Stimulated activated CD8-positive, alpha-beta memory T cell treated with anti-CD3 and anti-CD28 coated beads, Interleukin-2, amount 100 ng/mL, for 1 hour (primary cell): Measurements from ENCODE around the gene TBX19.

ENCODE experiments used
- DNase-seq, 2 donors: peaks; one replicate each; pipeline ENCODE4 v3.0.0-alpha.2; 2020; ENCODE audit warnings: low read depth in 2 of 2

TBX19 gene

DNA sequence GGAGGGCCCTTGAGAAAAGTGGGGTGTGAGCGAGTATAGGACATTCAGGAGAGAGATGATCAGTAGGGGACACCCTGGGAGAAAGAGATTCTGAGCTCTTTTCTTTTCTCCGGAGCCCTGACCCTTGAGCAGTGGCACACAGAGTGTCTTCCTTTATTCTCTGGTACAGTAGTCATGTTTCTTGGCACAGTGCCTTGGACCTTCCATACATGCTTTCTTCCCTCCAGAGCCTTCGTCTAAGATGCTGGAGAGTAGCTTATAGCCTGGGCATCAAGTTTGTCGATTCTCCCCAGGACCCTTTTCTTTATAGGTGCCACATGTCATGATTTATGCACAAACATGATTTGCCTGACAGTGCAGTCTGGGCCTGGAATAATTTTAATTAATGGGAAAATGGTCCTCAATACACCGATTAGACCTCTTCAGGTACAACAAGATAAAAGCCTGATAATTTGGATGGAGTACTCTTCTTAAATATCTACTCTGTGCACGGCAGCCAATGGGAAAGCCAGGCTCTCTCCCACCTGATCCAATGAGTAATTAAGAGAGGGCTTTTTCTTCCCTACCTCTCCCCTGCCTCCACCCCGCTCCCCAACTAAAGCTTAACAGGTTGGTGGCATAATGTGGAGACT, at the start of gene TBX19:
TBX19 (plus strand) TSS at position 582 of the 632 bp plus-strand sequence. CDS start 214 bp downstream, outside the sequence.
- no peak for DNase-seq

DNA sequence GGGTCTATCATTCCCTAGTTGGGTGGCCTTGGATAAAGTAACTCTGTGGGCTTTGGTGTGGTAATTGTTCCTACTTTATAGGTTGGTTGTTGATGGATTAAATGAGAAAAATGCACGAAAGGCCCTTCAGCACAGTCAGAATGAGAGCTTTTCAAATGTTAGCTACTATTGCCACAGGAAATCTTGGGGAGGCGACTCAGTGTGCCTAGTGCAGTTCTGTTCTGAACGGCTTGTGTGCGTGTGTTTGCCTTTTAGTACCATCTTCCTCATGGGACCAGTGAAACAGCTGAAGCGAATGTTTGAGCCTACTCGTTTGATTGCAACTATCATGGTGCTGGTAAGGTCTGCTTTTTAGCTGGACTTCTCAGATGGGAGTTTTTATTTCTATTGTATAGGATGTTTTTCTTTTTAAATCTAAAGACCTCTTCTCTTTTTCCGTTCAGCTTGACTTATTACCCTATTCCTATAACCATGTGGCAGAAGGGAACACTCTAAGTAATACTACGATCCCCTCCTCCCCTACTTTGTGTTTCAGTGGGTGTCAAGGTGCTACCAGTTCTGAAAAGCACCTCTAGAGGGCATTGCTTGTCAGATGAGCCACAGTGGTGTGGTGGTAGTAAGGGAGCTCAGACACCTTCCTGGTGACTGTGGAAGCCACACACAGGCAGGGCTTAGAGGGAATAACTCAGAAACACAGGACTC, 45.7 kb upstream of the TBX19 start:
- no peak for DNase-seq

DNA sequence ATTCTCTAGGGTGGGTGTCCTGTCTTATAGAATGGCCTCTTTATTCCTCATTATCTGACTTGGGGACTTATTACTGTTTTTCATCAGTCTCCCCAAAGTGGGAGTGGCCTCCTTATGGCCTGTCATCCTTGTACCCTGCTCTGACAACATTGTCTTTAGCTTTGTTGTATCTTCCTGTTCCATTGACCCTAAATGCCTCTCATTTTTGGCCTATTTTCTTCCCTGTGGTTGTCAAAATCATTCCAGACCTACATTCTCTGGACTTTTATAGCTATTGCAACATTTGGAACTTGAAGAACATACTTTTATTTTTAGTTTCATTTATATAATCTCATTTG, 45.2 kb upstream of the TBX19 start:
- no peak for DNase-seq

DNA sequence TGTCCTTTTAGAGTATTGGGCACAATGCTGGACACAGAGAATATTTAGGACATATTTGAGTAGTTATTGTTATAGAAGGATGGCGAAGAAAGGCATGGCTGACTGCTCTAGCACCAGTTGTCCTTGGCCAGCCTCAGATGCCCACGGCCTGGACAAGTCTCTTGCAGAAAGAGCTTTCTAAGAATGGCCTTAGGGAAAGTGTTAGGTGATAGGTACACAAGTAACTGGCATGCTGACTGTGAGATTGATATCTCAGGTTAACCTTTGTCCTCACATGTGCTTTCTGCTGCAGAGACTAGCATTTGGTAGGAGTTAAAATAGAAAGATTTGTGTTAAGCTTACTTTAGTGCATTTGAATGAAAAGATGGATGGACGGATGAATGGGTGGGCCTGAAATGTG, 44.7 kb upstream of the TBX19 start:
- no peak for DNase-seq

DNA sequence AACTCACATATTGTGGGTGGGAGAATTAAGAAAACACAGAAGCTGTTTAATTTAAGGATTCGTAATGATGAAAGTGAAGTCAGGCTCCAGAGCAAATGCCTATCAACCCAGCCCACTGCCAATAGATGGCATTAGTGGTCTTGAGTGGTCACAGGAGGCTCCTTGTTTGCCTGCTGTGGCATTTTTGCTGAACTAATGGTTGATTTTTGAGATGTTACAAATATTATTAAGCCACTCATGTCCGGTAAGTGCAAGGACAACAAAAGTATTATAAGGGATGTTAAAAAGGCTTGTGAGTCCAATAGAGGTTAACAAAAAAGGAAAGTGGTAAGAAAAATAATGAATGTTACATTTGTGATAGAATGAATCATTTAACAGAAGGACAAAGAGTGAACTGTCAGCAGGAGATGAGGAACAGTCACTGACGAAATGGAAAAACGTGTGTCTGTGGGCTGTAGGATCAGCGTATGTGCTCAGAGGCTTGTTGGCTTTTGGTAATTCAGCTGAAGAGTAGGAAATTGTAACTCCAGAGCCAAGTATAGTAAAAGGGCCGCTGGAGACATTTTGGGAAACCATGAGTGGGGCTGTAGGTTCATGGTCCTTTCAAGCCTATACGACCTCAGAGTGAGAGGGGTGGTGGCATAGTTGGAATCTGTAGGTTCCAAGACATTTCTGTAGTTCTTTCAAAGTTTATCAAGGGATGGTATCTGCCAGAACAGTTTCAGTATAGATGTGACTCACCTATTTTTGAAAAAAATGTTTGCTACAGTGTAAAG, 43.7 kb upstream of the TBX19 start:
- DNase-seq: no peak

DNA sequence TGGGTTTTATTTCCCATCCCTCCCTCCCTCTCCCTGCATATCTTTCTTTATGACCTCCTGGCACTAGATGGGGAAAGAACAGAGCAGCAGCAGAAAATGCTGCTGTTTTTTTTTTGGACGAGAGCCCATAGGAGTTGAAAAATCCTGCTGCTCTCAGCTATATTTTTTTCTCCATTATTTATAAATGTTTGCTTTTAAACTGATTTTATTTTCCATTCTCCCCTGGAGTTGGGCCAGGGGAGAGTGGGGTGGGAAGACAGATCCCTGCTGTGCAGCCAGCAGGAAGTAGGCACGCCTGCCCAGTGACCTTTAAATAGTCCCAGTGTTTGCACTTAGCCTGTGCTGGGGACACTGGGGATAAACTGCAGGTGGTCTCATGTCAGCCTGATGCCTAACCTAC, 37.5 kb upstream of the TBX19 start:
- no peak for DNase-seq

DNA sequence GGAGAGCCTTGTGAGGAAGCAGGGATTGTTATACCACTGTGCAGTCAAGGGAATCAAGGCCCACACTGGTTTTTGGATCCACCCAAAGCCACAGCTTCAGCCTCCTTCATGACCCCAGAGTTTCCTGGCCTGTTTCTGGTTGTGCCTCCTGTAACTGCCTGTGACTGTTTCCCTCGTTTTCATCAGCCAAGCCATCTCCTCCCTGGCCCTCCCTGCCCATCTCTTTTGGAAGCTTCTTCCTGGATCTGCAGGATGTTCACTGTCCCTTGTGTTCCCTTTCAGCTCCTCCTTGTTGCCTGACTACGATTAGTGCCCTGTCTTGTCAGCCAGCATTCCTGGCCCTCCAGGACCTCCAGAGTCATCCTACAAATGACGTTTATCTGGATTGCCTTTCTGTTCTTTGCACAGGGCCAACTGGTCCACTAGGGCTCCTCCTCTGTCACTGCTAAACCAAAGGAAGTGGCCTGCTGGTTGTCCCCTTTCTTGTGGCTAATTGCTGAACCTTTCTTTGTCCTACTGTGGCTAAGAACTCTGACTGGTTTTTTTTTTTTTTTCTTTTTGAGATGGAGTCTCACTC, 37.0 kb upstream of the TBX19 start:
- no peak for DNase-seq

DNA sequence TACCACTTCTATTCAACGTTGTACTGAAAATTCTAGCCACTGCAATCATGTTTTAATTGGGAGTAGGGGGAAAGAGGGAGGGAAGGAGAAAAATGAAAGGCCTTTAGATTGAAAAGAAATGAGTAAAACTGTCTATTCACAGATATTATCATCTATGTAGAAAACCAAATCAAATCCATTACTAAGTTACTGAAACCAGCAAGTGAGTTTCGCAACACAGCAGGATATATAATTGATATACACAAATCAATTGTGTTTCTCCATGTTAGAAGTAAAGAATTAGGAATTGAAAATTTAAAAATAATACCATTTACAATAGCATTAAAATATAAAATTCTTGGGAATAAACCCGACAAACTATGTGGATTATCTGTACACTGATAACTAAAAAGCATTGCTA, 35.6 kb upstream of the TBX19 start:
- DNase-seq: no peak

DNA sequence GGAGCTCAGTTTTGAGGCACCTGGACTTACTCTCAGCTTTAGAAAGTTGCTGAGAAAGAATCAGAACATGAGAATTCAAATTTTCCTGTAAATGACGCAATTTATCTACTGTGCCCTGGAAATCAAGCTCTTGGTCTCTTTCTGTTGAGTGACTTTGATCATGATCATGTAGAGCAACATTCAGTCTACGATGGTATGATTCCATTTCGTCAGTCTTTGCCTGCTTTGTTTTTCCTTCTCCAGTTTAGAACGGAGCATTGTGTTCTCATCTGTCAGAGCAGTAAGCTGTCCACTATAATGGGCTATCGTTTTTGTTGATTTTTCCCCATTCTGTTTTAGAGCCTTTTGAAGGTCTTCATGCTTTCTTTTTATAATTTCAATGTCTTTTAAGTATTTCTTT, 34.2 kb upstream of the TBX19 start:
- no peak for DNase-seq

DNA sequence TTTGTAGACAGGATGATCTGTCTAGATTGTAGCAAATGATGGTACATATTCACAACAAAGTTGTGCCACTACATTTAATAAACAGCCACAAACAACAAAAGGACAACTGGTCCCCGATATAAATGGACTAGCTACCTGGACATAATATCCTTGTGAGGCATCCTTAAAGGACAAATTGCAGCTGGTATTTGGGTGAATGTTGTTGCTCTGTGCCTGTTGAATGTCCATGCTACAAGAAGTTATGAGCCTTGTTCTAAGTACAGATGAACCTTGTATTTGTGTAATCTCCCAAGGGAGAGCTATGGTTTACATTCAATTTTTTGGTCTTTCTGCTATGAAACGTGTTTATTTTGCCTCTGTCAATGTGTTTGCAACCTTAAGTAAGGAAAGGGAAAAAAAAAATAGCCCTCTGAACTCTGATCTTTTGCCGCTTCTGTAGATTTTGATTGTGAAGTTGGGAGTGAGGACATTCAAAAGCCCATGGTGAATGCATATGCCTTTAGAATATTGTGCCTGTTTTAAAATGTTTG, 28.4 kb upstream of the TBX19 start:
- DNase-seq: no peak

DNA sequence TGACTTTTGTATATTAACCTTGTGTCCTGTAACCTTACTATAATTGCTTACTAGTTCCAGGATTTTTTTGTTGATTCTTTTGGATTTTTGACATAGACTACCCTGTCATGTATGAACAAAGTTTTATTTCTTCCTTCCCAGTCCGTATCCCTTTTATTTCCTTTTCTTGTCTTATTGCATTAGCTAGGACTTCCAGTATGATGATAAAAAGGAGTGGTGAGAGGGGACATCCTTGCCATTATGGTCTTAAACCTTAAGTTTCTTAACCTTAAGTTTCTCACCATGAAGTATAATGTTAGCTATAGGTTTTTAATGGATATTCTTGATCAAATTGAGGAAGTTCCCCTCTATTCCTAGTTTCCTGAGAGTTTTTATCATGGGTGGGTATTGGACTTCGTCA, 24.5 kb upstream of the TBX19 start:
- DNase-seq: no peak

DNA sequence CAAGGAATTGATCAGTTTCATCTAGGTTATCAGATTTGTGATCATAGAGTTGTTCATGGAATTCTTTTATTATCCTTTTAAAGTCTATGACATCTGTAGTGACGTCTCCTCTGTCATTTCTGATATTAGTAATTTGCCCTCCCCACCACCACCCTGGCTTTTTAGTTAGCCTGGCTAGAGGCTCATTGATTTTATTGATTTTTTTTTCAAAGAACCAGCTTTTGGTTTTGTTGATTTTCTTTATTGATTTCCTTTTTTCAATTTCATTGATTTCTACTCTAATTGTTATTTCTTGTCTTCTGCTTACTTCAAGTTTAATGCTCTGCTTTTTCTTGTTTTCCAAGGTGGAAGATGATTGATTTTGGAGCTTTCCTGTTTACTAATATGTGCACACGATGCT, 23.3 kb upstream of the TBX19 start:
- DNase-seq: no peak

DNA sequence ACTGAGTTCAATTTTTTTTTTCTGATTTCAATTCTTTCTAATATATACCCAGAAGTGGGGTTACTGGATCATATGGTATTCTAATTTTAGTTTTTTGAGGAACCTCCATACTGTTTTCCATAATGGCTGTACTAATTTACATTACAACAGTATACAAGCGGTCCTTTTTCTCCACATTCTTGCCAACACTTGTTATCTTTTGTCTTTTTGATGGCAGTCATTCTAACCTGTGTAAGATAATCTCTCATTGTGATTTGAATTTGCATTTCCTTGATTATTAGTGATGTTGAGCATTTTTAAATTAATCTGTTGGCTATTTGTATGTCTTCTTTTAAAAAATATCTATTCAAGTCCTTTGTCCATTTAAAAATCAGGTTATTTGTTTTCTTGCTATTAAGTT, 21.1 kb upstream of the TBX19 start:
- DNase-seq: no peak

DNA sequence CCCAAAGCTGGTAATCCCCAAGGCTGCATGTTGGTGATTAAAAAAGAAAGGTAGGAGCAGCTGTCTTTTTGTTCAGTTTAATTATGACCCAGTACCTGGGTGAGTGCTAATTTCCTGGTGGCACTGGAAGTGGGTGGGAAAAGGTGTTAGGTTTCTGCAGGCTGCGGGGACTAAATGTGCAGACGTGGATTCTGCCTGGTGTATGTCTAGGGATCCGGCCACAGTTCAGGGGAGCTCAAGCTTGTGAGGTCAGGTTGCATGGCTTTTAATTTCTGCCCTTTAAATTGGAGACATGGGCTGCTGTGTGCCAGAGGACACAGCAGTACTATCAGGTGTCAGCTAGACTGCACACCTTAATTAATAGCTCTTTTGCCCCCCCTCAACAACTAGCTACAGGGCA, 20.3 kb upstream of the TBX19 start:
- no peak for DNase-seq

DNA sequence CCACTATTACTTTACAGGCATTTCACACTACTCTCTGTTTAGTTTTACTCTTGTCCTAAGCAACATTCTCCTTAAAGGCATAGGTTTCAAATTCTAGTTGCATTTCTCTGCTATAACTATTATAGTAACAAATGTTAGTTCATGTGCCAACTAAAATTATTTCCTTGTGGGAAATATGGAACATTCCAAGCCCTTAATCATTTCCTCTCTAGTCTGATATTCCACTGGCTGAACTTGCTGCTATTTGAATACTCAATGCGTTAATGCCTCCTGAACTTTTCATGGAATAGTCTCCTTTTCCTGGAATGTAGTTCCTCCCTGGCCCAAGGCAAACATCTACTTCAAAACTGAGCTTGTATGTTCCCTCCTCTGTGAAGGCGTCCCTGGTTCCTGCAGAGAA, 19.3 kb upstream of the TBX19 start:
- DNase-seq: no peak

DNA sequence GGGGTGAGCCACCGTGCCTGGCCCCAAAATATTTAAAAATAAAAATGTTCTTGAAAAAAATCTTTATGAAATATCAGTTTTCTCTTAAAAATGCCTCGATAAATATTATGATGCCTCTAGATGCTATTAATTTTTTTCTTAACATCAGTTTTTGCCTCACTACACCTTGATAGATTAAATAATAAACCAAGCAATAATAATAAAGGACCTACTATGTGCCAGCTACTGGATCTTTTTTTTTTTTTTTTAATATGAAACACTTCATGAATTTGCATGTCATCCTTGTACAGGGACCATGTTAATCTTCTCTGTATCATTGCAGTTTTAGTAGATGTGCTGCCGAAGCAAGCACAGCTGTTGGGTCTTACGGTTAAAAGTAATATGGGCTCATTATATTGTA, 17.5 kb upstream of the TBX19 start:
- no peak for DNase-seq

DNA sequence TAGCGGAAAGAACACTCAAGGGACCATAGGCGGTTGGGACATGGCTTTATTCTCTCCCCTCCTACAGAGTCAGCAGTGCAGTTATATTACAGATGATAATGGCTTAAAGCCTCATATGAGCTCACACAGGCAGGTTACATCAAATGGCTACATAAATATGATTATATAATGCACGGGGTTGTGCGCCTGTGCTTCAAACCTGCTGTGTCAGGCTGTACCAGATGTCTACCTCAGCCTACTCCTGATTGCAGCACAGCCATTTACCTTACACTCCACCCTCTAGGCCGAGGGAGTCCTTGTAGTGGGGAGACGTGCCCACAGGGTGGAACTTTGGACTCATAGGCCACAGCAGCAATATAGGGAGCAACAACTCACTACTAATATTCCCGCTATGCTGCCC, 16.4 kb upstream of the TBX19 start:
- DNase-seq: no peak

DNA sequence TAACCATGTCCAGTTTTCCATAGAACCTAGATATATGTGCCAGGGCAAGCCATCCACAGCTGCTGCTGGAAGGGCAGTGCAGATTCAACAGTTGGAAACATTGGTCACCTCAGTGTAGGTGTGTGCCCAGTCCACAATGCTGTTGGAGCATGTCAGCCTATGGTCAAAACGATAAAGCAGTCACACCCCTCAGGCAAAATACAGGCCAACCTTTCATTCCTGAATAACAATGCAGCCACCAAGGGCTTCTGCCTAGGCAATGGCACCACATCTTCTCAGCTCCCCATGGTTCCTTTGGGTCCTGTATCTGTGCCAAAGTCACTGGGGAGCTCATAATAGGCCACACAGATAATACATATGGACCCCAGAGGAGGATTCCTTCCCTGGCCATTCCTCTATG, 15.1 kb upstream of the TBX19 start:
- DNase-seq: no peak

DNA sequence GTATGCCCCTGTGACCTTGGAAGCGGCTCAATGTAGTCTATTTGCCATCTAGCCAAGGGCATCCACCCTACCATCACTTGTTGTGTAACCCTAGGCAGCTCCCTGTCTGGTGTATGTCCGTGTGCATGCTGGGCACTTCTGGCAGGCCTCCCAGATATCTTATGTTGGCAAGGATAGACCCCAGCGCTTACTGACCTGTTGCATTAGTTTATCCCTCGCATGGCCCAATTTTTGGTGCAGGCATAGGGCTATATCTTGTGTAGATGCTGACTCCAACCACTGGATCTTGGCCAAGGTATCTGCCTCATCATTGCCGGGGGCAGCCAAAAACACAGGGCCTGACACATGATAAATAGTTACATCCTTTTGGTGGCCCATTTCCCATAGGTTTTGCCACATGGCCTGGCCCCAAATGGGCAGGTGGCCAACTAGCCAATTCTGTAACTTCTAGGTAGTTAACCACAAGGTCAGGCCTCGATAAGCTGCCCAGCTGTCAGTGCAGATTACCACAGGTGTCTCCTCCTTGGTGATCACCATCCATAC, 14.0 kb upstream of the TBX19 start:
- DNase-seq: no peak

DNA sequence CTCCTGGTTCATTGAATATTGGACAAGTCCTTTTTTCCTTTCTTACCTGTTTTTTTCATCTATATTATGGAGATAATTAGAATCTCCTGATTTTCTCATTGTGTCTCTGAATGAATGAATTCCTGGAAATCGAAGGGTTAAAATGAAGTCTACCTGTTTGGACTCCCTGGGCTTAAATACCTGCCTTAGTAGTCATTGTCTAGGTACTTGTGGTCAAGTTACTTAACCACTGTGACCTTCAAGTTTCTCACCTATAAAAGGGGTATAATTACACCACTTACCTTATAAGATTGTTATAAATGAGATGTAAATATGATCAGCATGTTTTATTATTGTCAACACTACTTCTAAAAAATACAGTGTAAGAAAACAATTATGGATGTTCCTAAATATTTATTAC, 9.0 kb upstream of the TBX19 start:
- DNase-seq: no peak

DNA sequence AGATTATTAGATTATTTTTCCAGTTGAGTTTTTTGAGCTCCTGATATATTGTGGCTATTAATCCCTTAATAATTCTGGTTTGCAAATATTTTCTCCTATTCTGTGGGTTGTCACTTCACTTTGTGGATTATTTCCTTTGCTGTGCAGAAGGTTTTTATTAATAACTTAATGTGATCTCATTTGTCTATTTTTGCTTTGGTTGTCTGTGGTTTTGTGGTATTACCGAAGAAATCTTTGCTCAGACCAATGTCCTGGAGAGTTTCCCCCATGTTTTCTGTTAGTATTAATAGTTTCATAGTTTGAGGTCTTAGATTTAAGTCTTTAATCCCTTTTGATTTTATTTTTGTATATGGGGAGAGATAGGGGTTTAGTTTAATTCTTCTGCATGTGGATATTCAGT, 7.1 kb upstream of the TBX19 start:
- DNase-seq: no peak

DNA sequence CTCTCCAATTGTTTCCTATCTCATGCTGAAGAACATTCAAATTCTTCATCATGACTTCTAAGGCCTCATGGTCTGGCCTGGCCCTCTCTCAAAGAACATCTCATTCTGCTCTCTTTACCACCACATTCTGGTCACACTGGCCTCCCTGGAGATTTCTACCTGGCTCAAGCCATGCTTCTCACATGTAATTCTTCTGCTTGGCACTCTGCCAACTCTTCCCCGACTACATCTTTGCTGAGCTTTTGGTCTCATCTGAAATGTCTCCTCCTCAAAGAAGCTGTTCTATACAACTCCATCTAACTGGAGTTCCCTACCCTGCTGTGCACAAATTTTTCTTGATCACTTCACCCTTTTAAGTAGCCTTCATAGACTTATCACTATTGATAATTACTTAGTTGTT, 1.4 kb upstream of the TBX19 start:
- no peak for DNase-seq
